Esophagus squamous epithelium (tissue), 5 donors: Measurements from ENCODE around the gene PLCH2. TPM values are rescaled to one million over a fixed set of nuclear protein-coding genes. Genes with fewer than 3 reads are reported as not detected.

Source experiments
- DNase-seq: peaks from one replicate; lab custom pipeline; 2025; lab: John Stamatoyannopoulos, UW
- H3K27ac ChIP-seq, 4 donors: fragments of 200-600 bp; sonication (generic); one replicate each; pipeline ENCODE4 v1.5.1; 2016 to 2019; ENCODE audit warnings: mild to moderate bottlenecking in 1 of 4
- H3K27me3 ChIP-seq, 4 donors: fragments of 200-600 bp; sonication (generic); 1 replicate in 3 of 4; 2 replicates in 1 of 4; pipeline versions ENCODE4 v1.5.1 to v1.6.0; 2017 to 2021; ENCODE audit warnings: antibody characterized with exemption in 1 of 4
- H3K36me3 ChIP-seq, 3 donors: fragments of 200-600 bp; sonication (generic); one replicate each; pipeline ENCODE4 v1.5.1; 2016 to 2019
- H3K4me1 ChIP-seq, 3 donors: fragments of 200-600 bp; sonication (generic); one replicate each; pipeline ENCODE4 v1.5.1; 2017 to 2019
- H3K4me3 ChIP-seq, 4 donors: fragments of 200-600 bp; sonication (generic); 1 replicate in 3 of 4; 2 replicates in 1 of 4; pipeline ENCODE4 v1.5.1; 2016 to 2019; ENCODE audit warnings: mild to moderate bottlenecking in 2 of 4, moderate library complexity in 1 of 4
- H3K9me3 ChIP-seq, 3 donors: fragments of 200-600 bp; sonication (generic); one replicate each; pipeline ENCODE4 v1.5.1; 2016 to 2019
- CTCF ChIP-seq, 6 experiments: fragments of 450-650 bp in 4 of 6; fragments of 200-600 bp in 2 of 6; sonication (generic) in 2 of 6; IDR thresholded peaks; one replicate each; pipeline ENCODE4 v1.5.1; 2016 to 2019; ENCODE audit warnings: antibody characterized with exemption in 6 of 6, mild to moderate bottlenecking in 4 of 6, moderate library complexity in 4 of 6
- POLR2A ChIP-seq, 4 donors: fragments of 450-650 bp; IDR thresholded peaks; one replicate each; pipeline ENCODE4 v1.6.1; 2017; ENCODE audit warnings: antibody characterized with exemption in 4 of 4, mild to moderate bottlenecking in 4 of 4, moderate library complexity in 3 of 4
- WGBS, 2 donors: methylation state at CpG; one replicate each; pipeline ENCODE4 v1.1.5; 2018; 5-methylcytosine and 5-hydroxymethylcytosine counted together
- intact Hi-C: fragments of 100-400 bp; cut with DNase I; formaldehyde crosslinking; loops from one replicate; pipeline ENCODE4 v1.15.0; 2022
- total RNA-seq, 4 donors: library from RNA; depleted of rRNA; stranded (reverse); fragments of >200 nt; gene quantifications; one replicate each; pipeline ENCODE4 v1.1.0, GENCODE V29; 2016
- donor health status: DM: yes; HTN: yes; CAD: no.

Gene PLCH2
- total RNA-seq, 4 donors from 2014 or later, result 26.1 to 34.3 (median 31.5) TPM

GRCh38 chr1:2445162-2445822 lies 30.8 kb upstream of the PLCH2 start:
- H3K9me3 ChIP-seq, result no peaks in the 10 kb centered on the region
- peaks cover 0 to 13% (median 13%) of the 10 kb centered on the region in 3 donors for H3K4me1 ChIP-seq
- no peaks in the 10 kb centered on the region for H3K36me3 ChIP-seq
- DNase-seq, result no peak
- no peak overlapping the region for H3K4me3 ChIP-seq
- intact Hi-C loops, result no loop called here
- TF ChIP-seq CTCF (IDR thresholded peaks at IDR 0.05) (no peak), POLR2A (IDR thresholded peaks at IDR 0.05) (no peak)
- no peak overlapping the region for H3K27ac ChIP-seq
- WGBS, 2 donors, result 71 to 86% methylated on average over 9 to 10 of the region's 16 CpGs
- H3K27me3 ChIP-seq, result peaks cover 0 to 82% (median 2%) of the 10 kb centered on the region in 4 donors

- no peak for DNase-seq
- no peak overlapping the region for H3K27ac ChIP-seq
- H3K36me3 ChIP-seq, result no peaks in the 10 kb centered on the region
- no peak overlapping the region for H3K4me3 ChIP-seq
- H3K4me1 ChIP-seq, result peaks cover 0 to 13% (median 13%) of the 10 kb centered on the region in 3 donors
- peaks cover 0 to 80% (median 2%) of the 10 kb centered on the region in 4 donors for H3K27me3 ChIP-seq
- no peaks in the 10 kb centered on the region for H3K9me3 ChIP-seq
- WGBS, 2 donors, result 67 to 100% methylated on average over 2 to 3 of the region's 15 CpGs
- intact Hi-C loops, result no loop called here
- no peak for TF ChIP-seq CTCF (IDR thresholded peaks at IDR 0.05)
- no peak for TF ChIP-seq POLR2A (IDR thresholded peaks at IDR 0.05)
These were observed 30.3 kb upstream of the PLCH2 start for GRCh38 chr1:2445823-2446215.

GRCh38 chr1:2446394-2446793 lies 29.7 kb upstream of the PLCH2 start:
- no peak for TF ChIP-seq CTCF (IDR thresholded peaks at IDR 0.05)
- 50% methylated on average over 8 of the region's 13 CpGs; no CpG with 5 or more reads in 1 of the 2 donors for WGBS, 2 donors
- Histone ChIP-seq H3K27me3 (peaks cover 0 to 80% (median 2%) of the 10 kb centered on the region in 4 donors), H3K4me3 (no peak overlapping the region), H3K9me3 (no peaks in the 10 kb centered on the region), H3K27ac (no peak overlapping the region), H3K36me3 (no peaks in the 10 kb centered on the region), H3K4me1 (peaks cover 0 to 13% (median 13%) of the 10 kb centered on the region in 3 donors)
- intact Hi-C loops, result no loop called here
- no peak for DNase-seq

GRCh38 chr1:2446861-2447260 lies 29.2 kb upstream of the PLCH2 start:
- Histone ChIP-seq H3K4me1 (peaks cover 0 to 13% (median 13%) of the 10 kb centered on the region in 3 donors), H3K36me3 (no peaks in the 10 kb centered on the region), H3K9me3 (no peaks in the 10 kb centered on the region), H3K4me3 (no peak overlapping the region), H3K27me3 (peaks cover 0 to 80% (median 2%) of the 10 kb centered on the region in 4 donors), H3K27ac (no peak overlapping the region)
- 0 to 80% methylated on average over 1 to 2 of the region's 9 CpGs for WGBS, 2 donors
- intact Hi-C loops, result no loop called here
- no peak for TF ChIP-seq CTCF (IDR thresholded peaks at IDR 0.05)
- TF ChIP-seq POLR2A (IDR thresholded peaks at IDR 0.05), result no peak
- no peak for DNase-seq

- TF ChIP-seq CTCF (IDR thresholded peaks at IDR 0.05) (no peak), POLR2A (IDR thresholded peaks at IDR 0.05) (no peak)
- Histone ChIP-seq H3K27ac (no peak overlapping the region), H3K4me3 (no peak overlapping the region), H3K9me3 (no peaks in the 10 kb centered on the region), H3K4me1 (peaks cover 0 to 13% (median 13%) of the 10 kb centered on the region in 3 donors), H3K36me3 (peaks cover 0 to 5% (median 0%) of the 10 kb centered on the region in 3 donors), H3K27me3 (peaks cover 0 to 80% (median 2%) of the 10 kb centered on the region in 4 donors)
- intact Hi-C loops, result no loop called here
- WGBS, 2 donors, result 60 to 64% methylated on average over 1 to 10 of the region's 23 CpGs
- DNase-seq, result no peak
These were observed 28.6 kb upstream of the PLCH2 start for GRCh38 chr1:2447276-2448097.
